ENCODE measurements around the gene CLDND2.

GRCh38 chr19:51391073-51391611 lies 22.3 kb upstream of the CLDND2 start:
- no peak for TF ChIP-seq EZH2 (IDR thresholded peaks at IDR 0.05; ENCODE audit: insufficient read depth, low read length)
- TF ChIP-seq, protein P1, sequence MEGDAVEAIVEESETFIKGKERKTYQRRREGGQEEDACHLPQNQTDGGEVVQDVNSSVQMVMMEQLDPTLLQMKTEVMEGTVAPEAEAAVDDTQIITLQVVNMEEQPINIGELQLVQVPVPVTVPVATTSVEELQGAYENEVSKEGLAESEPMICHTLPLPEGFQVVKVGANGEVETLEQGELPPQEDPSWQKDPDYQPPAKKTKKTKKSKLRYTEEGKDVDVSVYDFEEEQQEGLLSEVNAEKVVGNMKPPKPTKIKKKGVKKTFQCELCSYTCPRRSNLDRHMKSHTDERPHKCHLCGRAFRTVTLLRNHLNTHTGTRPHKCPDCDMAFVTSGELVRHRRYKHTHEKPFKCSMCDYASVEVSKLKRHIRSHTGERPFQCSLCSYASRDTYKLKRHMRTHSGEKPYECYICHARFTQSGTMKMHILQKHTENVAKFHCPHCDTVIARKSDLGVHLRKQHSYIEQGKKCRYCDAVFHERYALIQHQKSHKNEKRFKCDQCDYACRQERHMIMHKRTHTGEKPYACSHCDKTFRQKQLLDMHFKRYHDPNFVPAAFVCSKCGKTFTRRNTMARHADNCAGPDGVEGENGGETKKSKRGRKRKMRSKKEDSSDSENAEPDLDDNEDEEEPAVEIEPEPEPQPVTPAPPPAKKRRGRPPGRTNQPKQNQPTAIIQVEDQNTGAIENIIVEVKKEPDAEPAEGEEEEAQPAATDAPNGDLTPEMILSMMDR (IDR thresholded peaks at IDR 0.05; ENCODE audit: insufficient read depth, low read depth, low read length), result no peak

Measured in astrocyte (in vitro differentiated cells and primary cell).